B cell (primary cell): Measurements from ENCODE around the gene GIPR.

Experiments
- EZH2 ChIP-seq: IDR thresholded peaks from 2 replicates; pipeline ENCODE4 v1.6.1; 2012; ENCODE audit warnings: borderline replicate concordance, low read depth, mild to moderate bottlenecking, moderate library complexity, low read length; ENCODE audit not compliant: insufficient read depth, poor library complexity, severe bottlenecking
- TF ChIP-seq, protein P1 (sequence below): fragments of 200-600 bp; IDR thresholded peaks from one replicate; pipeline ENCODE4 v1.8.0; 2022; ENCODE audit warnings: antibody characterized with exemption, mild to moderate bottlenecking

DNA sequence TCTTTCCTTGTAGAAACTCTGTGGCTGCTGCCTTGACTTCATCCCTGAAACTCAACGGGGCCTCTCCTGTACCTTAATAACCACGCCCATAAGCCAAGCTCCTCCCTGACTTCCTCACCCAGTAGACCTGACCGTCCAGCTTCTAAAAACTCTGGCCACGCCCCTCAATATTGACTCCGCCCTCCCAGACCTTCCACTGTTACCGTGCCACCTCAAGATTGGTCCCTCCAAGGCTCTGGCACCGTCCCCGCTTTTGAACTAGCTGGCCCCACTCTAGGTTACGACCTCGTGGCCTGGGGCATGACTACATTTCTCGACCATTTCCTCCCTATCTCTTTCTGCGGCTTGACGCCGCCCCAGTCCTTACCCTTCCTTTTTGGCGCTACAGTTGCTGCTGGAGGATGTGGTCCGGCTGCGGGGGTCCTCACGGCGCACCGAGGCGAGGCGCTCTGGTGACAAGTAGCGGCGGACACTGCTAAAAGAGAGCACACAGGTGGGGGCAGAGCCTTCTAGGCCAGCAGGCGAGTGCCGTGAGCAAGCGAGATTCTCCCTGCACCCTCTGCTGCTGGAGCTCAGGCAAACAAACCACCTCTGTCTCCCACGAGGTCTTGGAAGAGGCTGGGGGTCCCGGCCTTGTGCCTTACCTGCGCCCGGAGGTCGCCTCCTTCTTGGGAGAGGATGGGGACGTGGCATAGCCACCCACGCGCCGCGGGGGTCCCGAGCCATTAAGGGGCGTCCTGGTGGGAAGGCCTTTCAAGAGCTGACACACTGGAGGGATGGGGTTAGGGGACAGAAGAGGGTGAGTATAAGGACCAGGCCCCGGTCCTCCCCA lies 26.5 kb upstream of the GIPR start:
- TF ChIP-seq, protein P1, sequence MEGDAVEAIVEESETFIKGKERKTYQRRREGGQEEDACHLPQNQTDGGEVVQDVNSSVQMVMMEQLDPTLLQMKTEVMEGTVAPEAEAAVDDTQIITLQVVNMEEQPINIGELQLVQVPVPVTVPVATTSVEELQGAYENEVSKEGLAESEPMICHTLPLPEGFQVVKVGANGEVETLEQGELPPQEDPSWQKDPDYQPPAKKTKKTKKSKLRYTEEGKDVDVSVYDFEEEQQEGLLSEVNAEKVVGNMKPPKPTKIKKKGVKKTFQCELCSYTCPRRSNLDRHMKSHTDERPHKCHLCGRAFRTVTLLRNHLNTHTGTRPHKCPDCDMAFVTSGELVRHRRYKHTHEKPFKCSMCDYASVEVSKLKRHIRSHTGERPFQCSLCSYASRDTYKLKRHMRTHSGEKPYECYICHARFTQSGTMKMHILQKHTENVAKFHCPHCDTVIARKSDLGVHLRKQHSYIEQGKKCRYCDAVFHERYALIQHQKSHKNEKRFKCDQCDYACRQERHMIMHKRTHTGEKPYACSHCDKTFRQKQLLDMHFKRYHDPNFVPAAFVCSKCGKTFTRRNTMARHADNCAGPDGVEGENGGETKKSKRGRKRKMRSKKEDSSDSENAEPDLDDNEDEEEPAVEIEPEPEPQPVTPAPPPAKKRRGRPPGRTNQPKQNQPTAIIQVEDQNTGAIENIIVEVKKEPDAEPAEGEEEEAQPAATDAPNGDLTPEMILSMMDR, result no peak
- TF ChIP-seq EZH2, result no peak
